ENCODE measurements around the gene NCOA5. TPM values are rescaled to one million over a fixed set of nuclear protein-coding genes. Genes with fewer than 3 reads are reported as not detected.

NCOA5 gene
- total and polyA plus RNA-seq, 2 experiments from 2014 or later, result 8.4 to 22.8 TPM

- H3K27me3 ChIP-seq (ENCODE audit: insufficient read depth), result peaks cover 98% of the 10 kb centered on the region
- peaks cover 10% of the 10 kb centered on the region; the same call in 1 of the 2 replicates for H3K4me1 ChIP-seq (ENCODE audit: insufficient read depth)
- ATAC-seq (no peak), DNase-seq (ENCODE audit: low spot score) (no peak)
- H3F3A ChIP-seq (replicated peaks; ENCODE audit: low read depth), result peaks cover 4% of the 10 kb centered on the region
- peak overlapping the region; percentile 17; the same call in 2 of the 3 replicates for H3K4me3 Mint-ChIP-seq
- H3K9me2 ChIP-seq (ENCODE audit: insufficient read depth), result no peaks in the 10 kb centered on the region
- H3K4me3 ChIP-seq, result peak overlapping the region; percentile 78
- no peaks in the 10 kb centered on the region for H3K36me3 Mint-ChIP-seq (ENCODE audit: low read depth)
- TF ChIP-seq STAT1 (IDR thresholded peaks at IDR 0.05; ENCODE audit: unreplicated experiment) (no peak), EZH2 (IDR thresholded peaks at IDR 0.05; ENCODE audit: low read depth, unreplicated experiment) (peak; percentile 55)
- no peaks in the 10 kb centered on the region; the same call in 1 of the 2 replicates for H4K20me1 ChIP-seq (replicated peaks; ENCODE audit: insufficient read depth)
- no peaks in the 10 kb centered on the region for H3K9me3 Mint-ChIP-seq
- H3K27ac ChIP-seq (ENCODE audit: low read depth), result no peak overlapping the region
- H2AFZ ChIP-seq, result no peak overlapping the region
- peak overlapping the region; percentile 96 for H3K4me2 ChIP-seq
- H3K79me2 ChIP-seq (replicated peaks; ENCODE audit: insufficient read depth), result no peaks in the 10 kb centered on the region
- H3K4me1 Mint-ChIP-seq, result peaks cover 2% of the 10 kb centered on the region; the same call in 2 of the 3 replicates
- H3K36me3 ChIP-seq (ENCODE audit: insufficient read depth), result no peaks in the 10 kb centered on the region
- H3K27me3 Mint-ChIP-seq (ENCODE audit: insufficient read depth, low read depth, poor library complexity), result peaks cover 86% of the 10 kb centered on the region
- H3K27ac Mint-ChIP-seq, result no peak overlapping the region
These were observed 58.7 kb downstream of the NCOA5 start for GRCh38 chr20:46031014-46031569.

DNA sequence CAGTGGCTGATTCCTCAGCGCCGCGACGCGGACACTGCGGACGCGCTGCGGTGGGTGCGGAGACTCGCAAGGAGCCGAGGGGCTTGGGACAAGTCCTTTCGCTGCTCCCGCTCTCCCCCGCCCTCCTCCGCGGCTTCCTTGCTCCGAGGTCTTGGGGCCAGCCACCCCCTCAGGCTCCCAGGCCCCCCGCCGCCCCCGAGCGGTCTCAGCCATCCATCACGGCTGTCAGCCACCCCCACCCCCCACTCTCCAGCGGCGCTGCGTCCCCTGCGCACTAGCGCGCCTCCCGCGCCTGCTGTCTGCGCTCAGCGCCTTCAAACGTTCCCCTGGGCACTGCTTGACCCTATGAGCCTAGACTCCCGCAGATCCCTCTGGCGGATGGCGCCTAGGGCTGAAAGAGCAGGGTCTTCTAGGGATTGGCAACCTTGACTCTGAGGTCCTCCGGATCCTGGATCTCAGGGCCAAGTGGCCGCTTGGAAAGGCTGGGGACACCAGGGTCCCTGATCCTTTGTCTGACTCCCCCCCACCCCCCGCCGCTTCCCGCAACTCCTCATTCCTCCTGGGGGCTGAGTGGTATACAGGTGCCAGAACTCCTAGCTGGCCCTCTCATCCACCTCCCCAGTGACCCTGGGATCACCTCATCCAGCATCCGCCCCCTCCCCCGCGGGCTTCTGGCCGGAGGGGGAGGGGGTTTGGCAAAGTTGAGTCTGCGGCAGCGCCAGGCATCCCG lies 59.3 kb downstream of the NCOA5 start:
- no peaks in the 10 kb centered on the region; the same call in 1 of the 2 replicates for H4K20me1 ChIP-seq (replicated peaks; ENCODE audit: insufficient read depth)
- peak; percentile 9 for TF ChIP-seq EZH2 (IDR thresholded peaks at IDR 0.05; ENCODE audit: low read depth, unreplicated experiment)
- TF ChIP-seq, protein P1, sequence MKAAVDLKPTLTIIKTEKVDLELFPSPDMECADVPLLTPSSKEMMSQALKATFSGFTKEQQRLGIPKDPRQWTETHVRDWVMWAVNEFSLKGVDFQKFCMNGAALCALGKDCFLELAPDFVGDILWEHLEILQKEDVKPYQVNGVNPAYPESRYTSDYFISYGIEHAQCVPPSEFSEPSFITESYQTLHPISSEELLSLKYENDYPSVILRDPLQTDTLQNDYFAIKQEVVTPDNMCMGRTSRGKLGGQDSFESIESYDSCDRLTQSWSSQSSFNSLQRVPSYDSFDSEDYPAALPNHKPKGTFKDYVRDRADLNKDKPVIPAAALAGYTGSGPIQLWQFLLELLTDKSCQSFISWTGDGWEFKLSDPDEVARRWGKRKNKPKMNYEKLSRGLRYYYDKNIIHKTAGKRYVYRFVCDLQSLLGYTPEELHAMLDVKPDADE (IDR thresholded peaks at IDR 0.05), result no peak
- TF ChIP-seq ZNF114 (CRISPR knock-in tag; IDR thresholded peaks at IDR 0.05), result no peak
- no peak for TF ChIP-seq EZH2phosphoT487 (IDR thresholded peaks at IDR 0.05; ENCODE audit: unreplicated experiment)
- TF ChIP-seq STAT1 (IDR thresholded peaks at IDR 0.05; ENCODE audit: unreplicated experiment), result no peak
- no peak for TF ChIP-seq POLR2AphosphoS5 (IDR thresholded peaks at IDR 0.05; ENCODE audit: low read depth)
- no peak for TF ChIP-seq NANOG (IDR thresholded peaks at IDR 0.05; ENCODE audit: borderline replicate concordance)
- TF ChIP-seq REST (IDR thresholded peaks at IDR 0.05; ENCODE audit: unreplicated experiment), result peak; percentile 3
- no peak for TF ChIP-seq JUNB (IDR thresholded peaks at IDR 0.05; ENCODE audit: unreplicated experiment)

More for the DNA sequence above, 59.3 kb downstream of the NCOA5 start:
- Histone ChIP-seq H3K79me2 (replicated peaks; ENCODE audit: insufficient read depth) (no peaks in the 10 kb centered on the region), H3K4me2 (peak overlapping the region; percentile 96), H3K9me2 (ENCODE audit: insufficient read depth) (no peaks in the 10 kb centered on the region), H3K27ac (ENCODE audit: low read depth) (no peak overlapping the region), H3K4me1 (ENCODE audit: insufficient read depth) (peaks cover 10% of the 10 kb centered on the region; the same call in 1 of the 2 replicates), H3K27me3 (ENCODE audit: insufficient read depth) (peaks cover 98% of the 10 kb centered on the region), H3K36me3 (ENCODE audit: insufficient read depth) (no peaks in the 10 kb centered on the region), H3K4me3 (peak overlapping the region; percentile 78), H2AFZ (no peak overlapping the region), H3F3A (replicated peaks; ENCODE audit: low read depth) (peaks cover 4% of the 10 kb centered on the region)
- H3K27me3 Mint-ChIP-seq (ENCODE audit: insufficient read depth, low read depth, poor library complexity), result peaks cover 88% of the 10 kb centered on the region
- no peak overlapping the region; the same call in 2 of the 3 replicates for H3K4me3 Mint-ChIP-seq
- H3K27ac Mint-ChIP-seq, result no peak overlapping the region
- no peak for DNase-seq (ENCODE audit: low spot score)
- no peaks in the 10 kb centered on the region for H3K9me3 Mint-ChIP-seq
- H3K4me1 Mint-ChIP-seq, result peaks cover 2% of the 10 kb centered on the region; the same call in 2 of the 3 replicates
- H3K36me3 Mint-ChIP-seq (ENCODE audit: low read depth), result no peaks in the 10 kb centered on the region
- peak; percentile 20 for ATAC-seq
